Renal cortical epithelial cell (primary cell): ENCODE measurements around the gene ARRDC4. TPM values are rescaled to one million over a fixed set of nuclear protein-coding genes. Genes with fewer than 3 reads are reported as not detected.

Experiments
- DNase-seq: peaks from one replicate; pipeline ENCODE4 v3.0.0-alpha.2; 2011; ENCODE audit warnings: low read depth
- total RNA-seq: library from RNA; depleted of rRNA; stranded (reverse); fragments of >200 nt; gene quantifications from 2 replicates; pipeline ENCODE4 v1.2.3, GENCODE V29; 2014

The ARRDC4 gene
- total RNA-seq, 1 donor from 2014 or later = 293 TPM

DNA sequence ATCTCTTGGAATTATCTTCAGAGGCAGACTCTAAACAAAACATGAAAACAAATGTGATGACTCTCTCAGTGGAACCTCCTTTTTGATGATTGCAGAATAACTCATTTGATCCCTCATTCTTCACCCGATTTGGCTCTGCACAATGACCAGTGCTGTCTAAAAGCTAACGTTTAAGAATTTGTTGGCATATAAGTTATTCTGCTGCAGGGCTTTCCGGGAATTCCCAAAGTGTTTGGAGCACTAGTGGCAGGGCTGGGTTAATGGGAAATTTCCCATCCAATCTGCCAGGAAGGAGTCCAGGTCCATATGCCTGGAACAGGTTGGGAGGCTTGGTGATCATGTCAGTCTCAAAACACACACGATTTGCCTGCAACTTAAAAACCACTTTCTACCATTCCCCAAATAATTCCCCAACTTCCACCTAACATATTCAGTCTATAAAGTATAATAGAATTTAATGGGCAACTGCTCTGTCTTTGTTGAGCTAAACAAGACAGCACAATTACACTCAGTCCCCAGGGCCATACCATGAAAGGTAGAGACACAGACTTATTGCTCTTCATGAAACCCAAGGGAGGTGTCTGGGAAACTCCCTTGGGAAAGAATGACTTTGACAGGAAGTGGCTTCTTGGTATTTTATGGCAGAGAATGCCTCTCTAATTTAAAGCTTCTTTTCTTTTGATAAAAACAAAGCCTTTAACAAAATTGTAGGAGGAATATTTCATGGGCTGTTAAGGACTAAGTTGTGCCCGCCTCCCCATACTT, 38.0 kb downstream of the ARRDC4 start:
- DNase-seq = peak; percentile 60

DNA sequence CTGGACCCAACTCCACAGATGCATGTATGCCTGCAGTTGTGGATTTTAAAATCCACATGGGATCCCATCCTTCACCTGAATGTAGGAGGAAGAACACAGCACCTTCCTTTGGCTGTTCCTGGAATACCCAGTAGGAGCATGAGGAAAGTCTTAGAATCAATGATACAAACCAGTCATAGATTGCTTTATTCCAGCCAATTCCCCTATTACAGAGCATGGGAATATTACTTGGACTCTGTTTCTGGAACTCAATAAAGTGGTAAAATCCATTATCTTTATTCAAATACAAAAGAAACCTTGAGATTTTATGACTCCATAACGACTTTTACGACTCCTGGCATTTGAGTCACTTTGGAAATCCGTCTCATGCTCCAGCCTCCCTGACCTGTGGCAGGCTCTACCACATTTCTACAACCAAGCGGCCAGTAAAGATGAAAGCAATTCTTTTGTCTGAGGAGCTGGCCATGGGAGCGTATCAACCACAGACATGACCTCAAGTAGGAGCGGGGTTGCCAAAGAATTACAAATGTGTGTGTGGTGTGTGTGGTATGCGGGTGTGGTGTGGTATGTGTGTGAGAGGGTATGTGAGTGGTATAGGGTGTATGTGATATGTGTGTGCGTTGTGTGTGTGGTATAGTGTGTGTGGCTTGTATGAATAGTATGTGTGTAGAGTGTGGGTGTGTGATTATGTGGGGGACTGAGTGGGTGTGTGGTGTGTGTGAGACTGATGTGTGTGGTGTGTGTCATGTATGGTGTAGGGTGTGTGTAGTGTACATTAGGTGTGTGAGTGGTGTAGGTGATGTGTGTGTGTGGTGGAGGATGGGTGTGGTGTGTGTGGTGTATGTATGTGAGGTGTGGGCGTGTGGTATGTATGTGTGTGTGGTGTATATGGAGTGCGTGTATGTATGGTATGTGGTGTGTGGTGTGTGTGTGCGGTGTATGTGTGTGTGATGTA, 40.0 kb downstream of the ARRDC4 start:
- DNase-seq = peak; percentile 99

DNA sequence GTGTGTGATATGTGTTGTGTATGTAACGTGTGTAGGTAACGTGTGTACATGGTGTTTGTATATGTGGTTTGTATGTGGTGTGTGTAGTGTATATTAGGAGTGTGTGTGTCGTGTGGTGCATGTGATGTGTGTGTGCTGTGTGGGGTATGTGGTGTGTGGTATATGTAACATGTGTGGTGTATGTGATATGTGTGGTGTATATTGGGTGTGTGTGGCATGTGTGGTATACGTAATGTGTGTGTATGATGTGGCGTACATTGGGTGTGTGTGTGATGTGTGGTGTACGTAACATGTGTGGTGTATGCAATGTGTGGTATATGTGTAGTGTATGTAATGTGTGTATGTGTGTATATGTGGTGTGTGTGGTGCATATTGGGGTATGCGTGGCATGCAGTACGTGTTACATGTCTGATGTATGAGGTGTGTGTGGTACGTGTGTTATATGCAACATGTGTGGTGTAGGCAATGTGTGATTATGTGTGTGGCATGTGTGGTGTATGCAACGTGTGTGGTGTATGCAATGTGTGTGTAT, 41.2 kb downstream of the ARRDC4 start:
- DNase-seq = no peak

DNA sequence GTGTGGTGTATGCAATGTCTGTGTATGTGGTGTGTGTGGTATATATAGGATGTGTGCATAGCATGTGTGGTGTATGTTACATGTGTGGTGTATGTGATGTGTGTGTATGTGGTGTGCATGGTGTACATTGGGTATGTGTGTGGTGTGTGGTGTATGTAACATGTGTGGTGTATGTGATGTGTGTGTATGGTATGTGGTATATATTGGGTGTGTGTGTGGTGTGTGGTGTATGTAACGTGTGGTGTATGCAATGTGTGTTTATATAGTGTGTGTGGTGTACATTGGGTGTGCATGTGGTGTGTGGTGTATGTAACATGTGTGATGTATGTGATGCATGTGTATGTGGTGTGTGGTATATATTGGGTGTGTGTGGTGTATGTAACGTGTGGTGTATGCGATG, 41.9 kb downstream of the ARRDC4 start:
- no peak for DNase-seq

DNA sequence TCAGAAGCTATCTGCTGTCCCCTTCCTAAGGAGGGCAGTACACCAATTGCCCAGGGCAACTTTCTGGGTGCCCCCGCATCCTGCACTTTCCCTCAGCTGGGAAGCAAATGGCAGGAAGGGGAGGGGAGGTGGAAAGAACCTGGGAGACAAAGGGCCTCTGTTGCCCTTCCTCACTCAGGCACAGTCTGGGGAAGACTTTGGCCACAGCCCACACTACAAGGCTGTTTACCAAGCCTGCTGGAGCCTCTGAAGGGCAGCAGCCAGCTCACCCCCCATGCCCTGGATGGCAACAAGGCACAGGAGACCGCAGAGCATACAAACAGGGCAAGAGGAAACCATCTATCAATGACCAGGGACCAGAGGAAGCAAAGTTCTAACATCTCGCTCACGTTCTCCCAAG, 42.4 kb downstream of the ARRDC4 start:
- DNase-seq = no peak

DNA sequence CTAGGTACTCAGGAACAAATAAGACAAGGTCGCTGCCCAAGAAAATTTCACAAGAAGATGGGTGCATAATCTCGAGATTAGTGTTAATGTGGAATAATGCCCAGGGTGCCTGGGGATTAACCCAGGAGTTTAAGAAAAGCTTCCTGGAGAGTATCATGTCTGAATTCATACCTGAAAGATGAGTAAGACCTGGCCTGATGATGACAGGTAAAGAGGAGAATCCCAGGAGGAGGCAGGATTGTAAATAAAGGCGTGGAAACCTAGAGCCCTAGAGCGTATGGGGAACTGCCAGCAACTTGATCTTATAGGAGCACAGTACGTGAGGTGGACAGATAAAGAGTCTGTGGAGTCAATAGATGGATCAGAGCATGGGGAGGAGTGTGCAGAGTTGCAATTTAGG, 43.0 kb downstream of the ARRDC4 start:
- DNase-seq = peak; percentile 48

DNA sequence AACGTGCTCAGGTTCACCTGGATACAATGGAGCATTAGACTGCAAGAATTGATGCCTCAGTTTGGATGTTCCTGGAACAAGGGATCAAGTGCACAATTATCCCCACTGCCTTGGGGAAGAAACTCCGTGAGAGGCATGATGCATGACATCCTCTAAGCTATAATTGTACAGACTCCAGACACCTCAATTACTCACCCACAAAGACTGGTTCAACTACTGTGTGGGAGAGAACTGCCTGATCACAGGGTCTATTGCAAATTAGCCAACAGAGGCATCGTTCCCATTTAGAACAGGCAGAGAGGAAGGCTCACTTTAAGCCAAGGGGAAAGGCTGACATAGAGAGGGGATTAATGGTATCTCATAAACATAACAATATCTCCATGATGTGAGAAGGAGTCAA, 43.5 kb downstream of the ARRDC4 start:
- DNase-seq = peak; percentile 78

DNA sequence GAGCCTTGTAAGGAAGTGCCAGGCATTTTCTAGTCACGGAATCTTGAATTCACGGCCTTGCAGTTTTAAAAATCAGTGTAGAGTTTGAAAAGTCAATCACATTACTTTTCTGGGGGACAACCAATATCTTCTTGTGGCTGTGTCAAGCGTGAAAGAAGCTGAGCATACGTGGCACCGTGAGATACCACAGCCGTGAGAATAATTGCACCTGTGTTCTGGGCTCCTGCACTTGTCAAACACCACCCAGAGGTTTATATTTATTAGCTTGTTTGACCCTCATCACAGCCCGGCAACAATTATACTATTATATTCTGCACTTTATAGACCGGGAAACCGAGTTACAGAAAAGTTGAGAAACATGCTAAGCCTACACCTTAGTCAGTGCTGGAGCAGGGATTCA, 45.2 kb downstream of the ARRDC4 start:
- no peak for DNase-seq

DNA sequence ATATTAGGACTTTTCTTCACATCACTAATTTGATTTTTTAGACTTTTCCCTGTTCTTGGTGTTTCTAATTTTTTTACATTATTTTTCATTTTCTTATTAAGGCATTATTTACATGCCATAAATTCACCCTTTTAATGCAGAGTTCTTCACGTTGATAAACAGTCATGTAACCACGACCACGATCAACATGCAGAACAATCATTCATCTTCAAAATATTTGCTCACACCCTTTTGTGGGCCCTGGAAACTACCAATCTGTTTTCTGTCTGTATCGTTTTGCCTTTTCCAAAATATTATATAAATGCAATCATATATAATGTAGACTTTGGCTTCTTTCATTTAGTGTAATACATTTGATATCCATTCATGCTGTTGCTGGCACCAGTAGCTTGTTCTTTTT, 48.7 kb downstream of the ARRDC4 start:
- no peak for DNase-seq

DNA sequence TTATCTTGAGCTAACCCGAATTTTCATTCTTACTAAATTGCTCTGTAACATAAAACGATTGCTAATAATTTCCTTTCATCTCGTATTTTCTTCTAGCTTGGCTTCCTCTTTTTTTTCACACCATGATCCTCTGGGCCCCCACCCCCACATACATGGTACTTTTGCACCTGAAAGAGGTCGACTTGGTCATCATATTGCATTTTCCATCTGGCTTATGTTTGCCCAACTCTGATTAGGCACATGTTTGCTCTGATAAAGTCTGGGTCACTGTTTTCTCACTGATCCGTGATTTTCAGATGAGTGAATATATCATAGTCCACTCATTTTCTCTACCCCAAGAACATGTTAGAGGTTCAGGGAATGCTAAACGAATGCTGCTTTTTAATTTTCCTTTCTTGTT, 49.5 kb downstream of the ARRDC4 start:
- DNase-seq = no peak

DNA sequence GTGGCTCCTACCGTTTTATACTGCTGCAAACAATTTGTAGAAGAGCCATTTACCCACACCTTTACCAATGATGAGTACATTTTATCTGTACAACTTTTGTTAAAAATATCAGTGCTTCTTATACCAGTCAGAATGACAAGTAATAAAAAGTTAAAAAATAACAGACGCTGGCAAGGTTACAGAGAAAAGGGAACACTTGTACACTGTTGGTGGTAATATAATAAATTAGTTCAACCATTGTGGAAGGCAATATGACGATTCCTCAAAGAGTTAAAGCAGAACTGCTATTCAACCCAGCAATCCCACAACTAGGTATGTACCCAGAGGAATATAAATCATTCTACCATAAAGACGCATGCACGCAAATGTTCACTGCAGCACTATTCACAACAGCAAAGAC, 51.9 kb downstream of the ARRDC4 start:
- DNase-seq = peak; percentile 36

DNA sequence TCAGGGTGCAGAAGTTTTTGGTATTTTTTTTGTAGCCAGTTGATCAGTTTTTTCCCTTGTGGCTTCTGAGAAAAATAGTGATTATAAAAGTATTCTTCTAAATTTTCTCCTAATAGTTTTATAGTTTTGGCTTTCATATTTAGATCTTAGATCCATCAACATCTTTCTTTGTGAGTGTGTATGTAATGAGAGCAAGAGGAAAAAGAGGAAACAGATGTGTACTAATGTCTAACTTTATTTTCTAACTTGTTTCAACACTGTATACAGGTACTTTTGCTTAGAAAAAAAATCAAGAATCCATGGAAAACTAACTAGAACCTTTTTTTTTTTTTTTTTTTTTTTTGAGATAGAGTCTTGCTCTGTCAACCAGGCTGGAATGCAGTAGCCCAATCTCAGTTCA, 53.1 kb downstream of the ARRDC4 start:
- DNase-seq = no peak

DNA sequence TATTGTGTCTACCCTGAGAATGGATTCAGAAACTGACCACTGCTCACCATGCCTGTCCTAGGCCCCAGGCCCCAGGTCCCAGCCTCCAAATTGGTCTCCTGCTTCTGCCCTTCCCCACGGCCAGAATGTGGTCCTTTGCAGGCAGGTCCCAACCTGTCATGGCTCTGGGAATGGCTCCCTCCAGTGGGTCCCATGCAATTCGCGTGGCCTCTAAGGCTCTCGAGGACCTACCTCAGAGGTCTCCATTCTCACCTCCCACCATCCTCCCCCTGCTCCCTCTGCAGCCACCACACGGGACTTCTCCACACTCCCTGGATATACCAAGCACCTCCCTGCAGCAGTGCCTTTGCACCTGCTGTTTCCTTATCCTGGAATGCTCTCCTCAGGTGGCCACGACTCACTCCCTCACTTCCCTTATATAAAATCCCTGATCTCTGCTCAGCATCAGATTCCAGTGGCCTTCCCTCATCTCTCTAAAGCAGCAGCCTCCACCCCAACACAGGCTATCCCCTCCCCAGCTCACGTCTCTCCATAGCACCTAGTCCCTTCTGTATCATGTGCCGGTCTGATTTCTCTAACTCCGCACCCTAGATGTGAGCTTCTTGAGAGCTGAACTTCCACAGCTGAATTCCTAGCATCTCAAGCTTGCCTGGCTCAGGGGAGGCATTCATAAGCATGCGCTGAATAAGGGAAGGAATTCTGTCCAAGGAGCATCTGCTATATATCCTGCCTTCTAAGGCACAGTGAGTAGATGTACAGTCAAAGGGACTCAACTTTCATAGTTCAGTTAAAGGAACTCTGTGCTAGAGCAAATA, 56.9 kb downstream of the ARRDC4 start:
- no peak for DNase-seq

DNA sequence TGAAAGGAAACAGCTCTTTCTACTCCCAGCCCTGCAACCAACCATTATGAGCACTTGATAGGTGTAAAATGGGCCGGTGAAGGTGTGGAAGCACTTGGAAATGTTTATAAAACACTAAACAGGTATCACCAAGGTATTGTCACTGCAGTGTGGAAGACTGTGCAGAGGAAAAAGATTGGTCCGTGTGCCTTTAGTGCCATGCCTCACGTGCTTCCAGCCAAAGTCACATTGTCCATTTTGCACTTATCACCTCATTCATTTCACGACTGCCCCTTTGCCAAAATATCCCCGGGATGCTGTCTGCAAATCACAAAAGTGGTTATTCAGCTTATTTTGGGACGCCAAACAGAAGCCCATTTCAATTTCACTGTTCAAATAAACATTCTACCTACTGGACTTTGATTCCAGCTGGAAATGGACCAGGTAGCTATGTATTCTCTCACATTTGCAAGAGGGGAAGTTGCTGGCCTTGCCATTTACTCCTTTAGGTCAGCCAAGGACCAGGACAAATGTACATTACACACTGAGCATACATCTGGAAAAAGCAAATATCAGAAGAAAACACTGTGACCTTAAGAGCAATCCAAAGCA, 58.4 kb downstream of the ARRDC4 start:
- no peak for DNase-seq
